ENCODE data around the gene CABP4. TPM values are rescaled to one million over a fixed set of nuclear protein-coding genes. Genes with fewer than 3 reads are reported as not detected.

CABP4 gene
- total RNA-seq, 1 donor from 2014 or later: 0.35 TPM

GRCh38 chr11:67449116-67449844 is 5.9 kb upstream of the CABP4 start:
- Mint-ChIP-seq H3K4me3 (ENCODE audit: unreplicated experiment) (no peak overlapping the region), H3K36me3 (ENCODE audit: unreplicated experiment) (no peaks in the 10 kb centered on the region), H3K4me1 (ENCODE audit: unreplicated experiment) (peaks cover 5% of the 10 kb centered on the region), H3K9me3 (ENCODE audit: unreplicated experiment) (no peaks in the 10 kb centered on the region), H3K27me3 (ENCODE audit: unreplicated experiment) (no peaks in the 10 kb centered on the region), H3K27ac (ENCODE audit: unreplicated experiment) (no peak overlapping the region)
- no peak for DNase-seq (ENCODE audit: extremely low spot score, unreplicated experiment)
- no peak for TF ChIP-seq CTCF (IDR thresholded peaks at IDR 0.05)

- DNase-seq (ENCODE audit: extremely low spot score, unreplicated experiment): no peak
- H3K27me3 Mint-ChIP-seq (ENCODE audit: unreplicated experiment): no peaks in the 10 kb centered on the region
- H3K9me3 Mint-ChIP-seq (ENCODE audit: unreplicated experiment): no peaks in the 10 kb centered on the region
- TF ChIP-seq CTCF (IDR thresholded peaks at IDR 0.05): no peak
- H3K27ac Mint-ChIP-seq (ENCODE audit: unreplicated experiment): no peak overlapping the region
- H3K36me3 Mint-ChIP-seq (ENCODE audit: unreplicated experiment): no peaks in the 10 kb centered on the region
- H3K4me1 Mint-ChIP-seq (ENCODE audit: unreplicated experiment): no peaks in the 10 kb centered on the region
- no peak overlapping the region for H3K4me3 Mint-ChIP-seq (ENCODE audit: unreplicated experiment)
Measured at GRCh38 chr11:67450796-67451657, 4.1 kb upstream of the CABP4 start.

- no peak overlapping the region for H3K27ac Mint-ChIP-seq (ENCODE audit: unreplicated experiment)
- H3K27me3 Mint-ChIP-seq (ENCODE audit: unreplicated experiment): no peaks in the 10 kb centered on the region
- DNase-seq (ENCODE audit: extremely low spot score, unreplicated experiment): no peak
- H3K36me3 Mint-ChIP-seq (ENCODE audit: unreplicated experiment): no peaks in the 10 kb centered on the region
- TF ChIP-seq CTCF (IDR thresholded peaks at IDR 0.05): no peak
- no peaks in the 10 kb centered on the region for H3K9me3 Mint-ChIP-seq (ENCODE audit: unreplicated experiment)
- H3K4me3 Mint-ChIP-seq (ENCODE audit: unreplicated experiment): no peak overlapping the region
- no peaks in the 10 kb centered on the region for H3K4me1 Mint-ChIP-seq (ENCODE audit: unreplicated experiment)
Measured at GRCh38 chr11:67451658-67451976, 3.5 kb upstream of the CABP4 start.

GRCh38 chr11:67452141-67452952 is 2.8 kb upstream of the CABP4 start, which contains the start of gene GPR152:
TSS of gene GPR152 (minus strand) at chr11:67452729. CDS start at chr11:67452724, 5 bp downstream.
- no peak within 1 kb of the TSS for H3K4me3 Mint-ChIP-seq (ENCODE audit: unreplicated experiment)
- no peaks in the 10 kb centered on the region for H3K36me3 Mint-ChIP-seq (ENCODE audit: unreplicated experiment)
- no peak for TF ChIP-seq CTCF (IDR thresholded peaks at IDR 0.05)
- H3K4me1 Mint-ChIP-seq (ENCODE audit: unreplicated experiment): no peaks in the 10 kb centered on the region
- H3K27me3 Mint-ChIP-seq (ENCODE audit: unreplicated experiment): no peaks in the 10 kb centered on the region
- no peaks in the 10 kb centered on the region for H3K9me3 Mint-ChIP-seq (ENCODE audit: unreplicated experiment)
- no peak for DNase-seq (ENCODE audit: extremely low spot score, unreplicated experiment)
- no peak within 1 kb of the TSS for H3K27ac Mint-ChIP-seq (ENCODE audit: unreplicated experiment)

Measured in osteocyte (in vitro differentiated cells).